NCI-H146 (cell line): ENCODE results near the gene SYNC.
"Not testable (repeated sequence)": the region's sequence is repeated elsewhere in the genome, so short reads cannot be mapped to it uniquely, and the experiment has no call there.

ENCODE experiments used
- DNase-seq: peaks from one replicate; lab custom pipeline; 2025; lab: John Stamatoyannopoulos, UW

The SYNC gene

DNA sequence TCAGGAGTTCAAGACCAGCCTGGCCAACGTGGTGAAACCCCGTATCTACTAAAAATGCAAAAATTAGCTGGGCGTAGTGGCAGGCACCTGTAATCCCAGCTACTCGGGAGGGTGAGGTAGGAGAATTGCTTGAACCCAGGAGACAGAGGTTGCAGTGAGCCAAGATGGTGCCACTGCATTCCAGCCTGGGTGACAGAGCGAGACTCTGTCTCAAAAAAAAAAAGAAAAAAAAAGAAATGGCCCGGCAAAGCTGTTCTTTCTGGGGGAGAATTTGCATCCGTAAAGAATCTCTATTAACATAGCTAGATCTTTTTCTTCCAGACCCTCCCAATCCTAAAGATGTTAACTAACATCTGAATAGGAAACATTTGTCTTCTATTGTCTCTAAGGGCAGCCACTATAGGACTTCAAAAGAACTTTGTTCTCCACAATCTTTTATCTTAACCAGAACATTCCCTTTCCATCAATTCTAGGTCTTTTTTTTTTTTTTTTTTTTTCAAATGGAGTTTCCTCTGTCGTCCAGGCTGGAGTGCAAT lies 60.2 kb downstream of the SYNC start:
- DNase-seq = not testable (repeated sequence)

DNA sequence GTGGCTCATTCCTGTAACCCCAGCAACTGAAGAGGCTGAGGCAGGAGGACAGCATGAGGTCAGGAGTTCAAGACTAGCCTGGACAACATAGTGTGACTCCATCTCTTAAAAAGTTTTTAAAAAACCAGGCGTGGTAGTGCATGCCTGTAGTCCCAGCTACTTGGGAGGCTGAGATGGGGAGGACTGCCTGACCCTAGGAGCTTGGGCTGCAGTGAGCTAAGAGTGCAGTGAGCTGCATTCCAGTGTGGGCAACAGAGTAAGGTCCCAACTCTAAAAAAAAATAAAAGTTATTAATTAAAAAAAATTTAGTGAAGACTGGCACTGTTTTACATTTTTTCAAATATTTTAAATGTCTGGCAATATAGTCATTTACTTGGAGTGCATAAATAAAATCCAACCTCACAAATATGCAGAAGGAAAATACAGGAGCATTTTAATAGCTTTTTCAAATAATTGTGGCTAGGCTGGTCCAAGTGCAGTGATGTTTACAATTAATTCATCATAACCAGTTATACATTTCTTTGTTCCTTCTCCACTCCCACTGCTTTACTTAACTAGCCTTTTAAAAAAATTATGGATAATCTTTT lies 63.0 kb downstream of the SYNC start:
- DNase-seq = no peak

DNA sequence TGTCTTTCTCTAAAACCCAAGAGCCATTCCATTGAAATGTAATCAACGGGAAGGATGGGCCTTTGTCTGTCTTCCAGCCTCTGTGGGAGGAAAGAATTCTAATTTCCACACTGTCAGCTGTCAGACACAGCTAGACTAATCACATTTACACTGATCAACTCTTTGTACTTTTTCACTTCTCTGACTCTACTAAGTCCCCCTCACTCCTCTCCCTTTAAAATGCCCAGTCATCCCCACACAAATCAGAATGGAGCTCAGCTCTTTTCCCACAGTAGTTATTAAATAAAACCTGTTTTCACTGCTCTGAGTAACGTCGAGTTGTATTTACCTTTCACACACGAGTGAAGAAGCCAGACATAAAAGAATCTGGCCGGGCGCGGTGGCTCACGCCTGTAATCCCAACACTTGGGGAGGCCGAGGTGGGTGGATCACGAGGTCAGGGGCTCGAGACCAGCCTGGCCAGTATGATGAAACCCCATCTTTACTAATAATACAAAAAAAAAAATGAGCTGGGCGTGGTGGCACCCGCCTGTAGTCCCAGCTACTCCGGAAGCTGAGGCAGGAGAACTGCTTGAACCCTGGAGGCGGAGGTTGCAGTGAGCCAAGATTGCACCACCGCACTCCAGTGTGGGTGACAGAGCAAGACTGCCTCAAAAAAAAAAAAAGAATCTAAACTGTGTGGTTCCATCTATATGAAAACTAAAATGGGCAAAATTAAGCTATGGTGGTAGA lies 65.5 kb downstream of the SYNC start:
- DNase-seq = no peak

DNA sequence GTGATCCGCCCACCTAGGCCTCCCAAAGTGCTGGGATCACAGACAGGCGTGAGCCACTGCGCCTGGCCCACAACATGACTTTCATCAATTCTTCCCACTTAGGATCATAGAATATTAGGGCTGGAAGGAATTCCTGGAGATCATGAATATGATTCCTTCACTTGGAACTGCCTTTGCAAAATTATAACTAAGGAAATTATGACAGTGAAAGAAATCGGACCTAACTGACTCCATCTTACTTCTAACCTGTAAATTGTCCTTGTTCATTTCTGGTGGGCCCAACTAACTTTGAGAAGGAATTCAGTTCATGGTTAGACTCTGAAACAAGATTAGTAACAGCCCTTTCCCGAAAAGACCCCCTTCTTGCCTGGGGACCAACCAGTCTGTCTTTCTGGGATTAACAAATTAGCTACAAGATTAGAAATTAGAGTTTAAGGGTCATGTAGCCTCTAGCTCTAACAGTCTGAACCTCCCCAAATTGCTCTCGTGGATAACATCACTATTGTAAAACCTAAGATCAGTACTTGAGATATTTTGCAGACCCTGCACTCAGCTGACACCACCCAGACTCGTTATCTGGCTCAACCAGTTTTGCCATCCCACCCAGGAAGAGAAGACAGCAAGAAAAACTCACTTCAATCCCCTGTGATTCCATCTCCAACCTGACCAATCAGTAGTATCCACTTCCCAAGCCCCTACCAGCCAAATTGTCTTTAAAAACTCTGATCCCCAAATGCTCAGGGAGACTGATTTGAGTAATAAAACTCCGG lies 66.9 kb downstream of the SYNC start:
- no peak for DNase-seq

DNA sequence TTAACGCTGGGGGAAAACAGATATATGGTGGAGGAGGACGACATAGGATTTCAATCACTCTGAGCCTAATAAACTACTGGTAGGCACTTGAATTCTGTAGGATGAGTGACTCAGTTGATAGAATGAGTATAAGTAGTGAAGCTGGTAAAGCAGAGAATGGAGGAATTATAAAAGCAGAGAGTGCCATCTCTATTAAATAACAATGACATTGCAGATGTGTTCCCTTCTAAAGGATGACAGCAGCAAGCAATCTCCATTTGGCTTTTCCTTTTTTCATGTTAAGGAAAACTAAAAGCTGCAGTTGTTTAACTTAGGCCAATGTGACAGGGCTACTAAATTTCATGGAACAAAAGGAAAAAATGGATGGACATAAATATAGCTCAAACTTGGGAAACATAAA lies 69.7 kb downstream of the SYNC start:
- no peak for DNase-seq

DNA sequence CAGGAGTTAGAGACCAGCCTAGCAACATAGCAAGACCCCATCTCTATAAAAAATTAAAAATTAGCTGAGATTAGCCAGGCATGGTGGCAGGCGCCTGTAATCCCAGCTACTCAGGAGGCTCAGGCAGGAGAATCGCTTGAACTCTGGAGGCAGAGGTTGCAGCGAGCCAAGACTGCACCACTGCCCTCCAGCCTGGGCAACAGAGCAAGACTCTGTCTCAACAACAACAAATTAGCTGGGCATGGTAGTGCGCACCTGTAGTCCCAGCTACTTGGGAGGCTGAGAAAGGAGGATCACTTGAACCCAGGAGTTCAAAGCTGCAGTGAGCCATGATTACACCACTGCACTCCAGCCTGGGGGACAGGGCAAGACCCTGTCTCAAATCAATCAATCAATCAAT lies 72.4 kb downstream of the SYNC start:
- not testable (repeated sequence) for DNase-seq
